Measurements from ENCODE around the gene MIR17HG.

The MIR17HG gene

GRCh38 chr13:91359631-91360030 lies 12.1 kb downstream of the MIR17HG start:
- intact Hi-C loops (cut with DNase I): no loop called here

GRCh38 chr13:91360246-91360751 lies 12.8 kb downstream of the MIR17HG start:
- intact Hi-C loops (cut with DNase I): no loop called here
- no peak for DNase-seq

More at GRCh38 chr13:91359631-91360030, 12.1 kb downstream of the MIR17HG start:
- DNase-seq: no peak

- intact Hi-C loops (cut with DNase I): no loop called here
- no peak for DNase-seq
Observed at GRCh38 chr13:91361755-91362271, 14.3 kb downstream of the MIR17HG start.

GRCh38 chr13:91362908-91363307 lies 15.4 kb downstream of the MIR17HG start:
- intact Hi-C loops (cut with DNase I): no loop called here
- DNase-seq: no peak

GRCh38 chr13:91368101-91368500 lies 20.6 kb downstream of the MIR17HG start:
- DNase-seq: no peak
- intact Hi-C loops (cut with DNase I): no loop called here

- intact Hi-C loops (cut with DNase I): no loop called here
- DNase-seq: peak in 19 of 42 donors; percentile 5 to 52 (median 18)
Observed at GRCh38 chr13:91368676-91369440, 21.4 kb downstream of the MIR17HG start.

GRCh38 chr13:91369441-91369831 lies 21.9 kb downstream of the MIR17HG start:
- DNase-seq: no peak
- intact Hi-C loops (cut with DNase I): no loop called here

GRCh38 chr13:91370501-91370900 lies 23.0 kb downstream of the MIR17HG start:
- DNase-seq: no peak
- intact Hi-C loops (cut with DNase I): loop anchor here (10.0 kb wide), 1 partner anchor 354 kb away; no protein-coding TSS in a partner anchor

- no peak for DNase-seq
- intact Hi-C loops (cut with DNase I): loop anchor here (10.0 kb wide), 1 partner anchor 352 kb away; no protein-coding TSS in a partner anchor
Observed at GRCh38 chr13:91372911-91373310, 25.4 kb downstream of the MIR17HG start.

- intact Hi-C loops (cut with DNase I): loop anchor here (10.0 kb wide), 1 partner anchor 350 kb away; no protein-coding TSS in a partner anchor
- peak in 9 of 42 donors; percentile 4 to 50 (median 15) for DNase-seq
Observed at GRCh38 chr13:91375116-91375729, 27.7 kb downstream of the MIR17HG start.

- intact Hi-C loops (cut with DNase I): no loop called here
- peak in 28 of 42 donors; percentile 15 to 75 (median 46) for DNase-seq
Observed at GRCh38 chr13:91381371-91381770, 33.9 kb downstream of the MIR17HG start.

- intact Hi-C loops (cut with DNase I): no loop called here
- no peak for DNase-seq
Observed at GRCh38 chr13:91383836-91384235, 36.3 kb downstream of the MIR17HG start.

- intact Hi-C loops (cut with DNase I): no loop called here
- DNase-seq: no peak
Observed at GRCh38 chr13:91384896-91385295, 37.4 kb downstream of the MIR17HG start.

GRCh38 chr13:91389186-91389585 lies 41.7 kb downstream of the MIR17HG start:
- DNase-seq: no peak
- intact Hi-C loops (cut with DNase I): no loop called here

GRCh38 chr13:91397595-91397994 lies 50.1 kb downstream of the MIR17HG start:
- intact Hi-C loops (cut with DNase I): no loop called here
- no peak for DNase-seq

- intact Hi-C loops (cut with DNase I): no loop called here
- DNase-seq: peak; percentile 69 to 95 (median 90)
Observed at GRCh38 chr13:91398413-91399188, 51.1 kb downstream of the MIR17HG start, which contains the start of gene GPC5. TSS of gene GPC5 (plus strand) at chr13:91398621.

GRCh38 chr13:91399189-91400062 lies 51.9 kb downstream of the MIR17HG start:
- DNase-seq: peak in 39 of 42 donors; percentile 5 to 60 (median 31)
- intact Hi-C loops (cut with DNase I): no loop called here

GRCh38 chr13:91400063-91400399 lies 52.5 kb downstream of the MIR17HG start:
- intact Hi-C loops (cut with DNase I): no loop called here
- peak in 3 of 42 donors; percentile 3 to 10 (median 4) for DNase-seq

All from head of caudate nucleus (tissue), 42 donors.